Renal pelvis (tissue), 12 donors: ENCODE measurements around the gene UBQLNL. TPM values are rescaled to one million over a fixed set of nuclear protein-coding genes. Genes with fewer than 3 reads are reported as not detected.

ENCODE experiments used
- DNase-seq: peaks from one replicate; pipeline ENCODE4 v3.0.0-alpha.2; 2013
- long read RNA-seq, 16 experiments: transcript quantifications; one replicate each; lab custom pipeline, GENCODE V29; 2026
- polyA plus RNA-seq, 3 donors: library from polyadenylated mRNA; unstranded; fragments of 120-200 nt; gene quantifications; one replicate each; pipeline ENCODE4 v1.2.1, GENCODE V29; 2013; ENCODE audit not compliant: insufficient read length in 3 of 3

The UBQLNL gene, protein sequence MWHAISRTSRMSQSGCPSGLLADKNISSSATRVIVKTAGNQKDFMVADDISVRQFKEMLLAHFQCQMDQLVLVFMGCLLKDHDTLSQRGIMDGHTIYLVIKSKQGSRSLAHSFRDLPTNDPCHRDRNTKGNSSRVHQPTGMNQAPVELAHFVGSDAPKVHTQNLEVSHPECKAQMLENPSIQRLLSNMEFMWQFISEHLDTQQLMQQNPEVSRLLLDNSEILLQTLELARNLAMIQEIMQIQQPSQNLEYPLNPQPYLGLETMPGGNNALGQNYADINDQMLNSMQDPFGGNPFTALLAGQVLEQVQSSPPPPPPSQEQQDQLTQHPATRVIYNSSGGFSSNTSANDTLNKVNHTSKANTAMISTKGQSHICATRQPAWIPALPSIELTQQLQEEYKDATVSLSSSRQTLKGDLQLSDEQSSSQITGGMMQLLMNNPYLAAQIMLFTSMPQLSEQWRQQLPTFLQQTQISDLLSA
- 1 to 10 TPM in 2 of 3 donors, under 1 TPM in 1; 0.51 to 1.2 (median 1.1) TPM for polyA plus RNA-seq
- long read RNA-seq, donor 1, result 0 reads
- long read RNA-seq, donor 2, partial matches to known transcripts, result 0 of 1 reads
- long read RNA-seq, donor 2, other reads (novel, unspliced or antisense), result 0 of 1 reads
- long read RNA-seq, donor 3, result 0 reads
- long read RNA-seq, donor 4, result 0 reads
- long read RNA-seq, donor 5, result 0 reads
- long read RNA-seq, donor 6, result 0 reads
- long read RNA-seq, donor 7, result 0 reads
- long read RNA-seq, donor 8, result 0 reads
- long read RNA-seq, donor 9, partial matches to known transcripts, result 0 of 1 reads
- long read RNA-seq, donor 9, other reads (novel, unspliced or antisense), result 0 of 1 reads
- long read RNA-seq, donor 10, partial matches to known transcripts, result 0 of 1 reads
- long read RNA-seq, donor 10, other reads (novel, unspliced or antisense), result 0 of 1 reads
- long read RNA-seq, donor 11, partial matches to known transcripts, result 0 of 1 reads
- long read RNA-seq, donor 11, other reads (novel, unspliced or antisense), result 0 of 1 reads
- long read RNA-seq, donor 12, partial matches to known transcripts, result 0 of 2 reads
- long read RNA-seq, donor 12, other reads (novel, unspliced or antisense), result 0 of 2 reads
- long read RNA-seq, donor 13, result 0 reads
- long read RNA-seq, donor 14, result 0 reads
- long read RNA-seq, donor 15, result 0 reads
- long read RNA-seq, donor 16, partial matches to known transcripts, result 0 of 1 reads
- long read RNA-seq, donor 16, other reads (novel, unspliced or antisense), result 0 of 1 reads

- DNase-seq, result no peak
These were observed at the start of gene UBQLNL for GRCh38 chr11:5516599-5516998. TSS of gene UBQLNL (minus strand) at chr11:5516699. CDS start at chr11:5516441, 258 bp downstream.

DNA sequence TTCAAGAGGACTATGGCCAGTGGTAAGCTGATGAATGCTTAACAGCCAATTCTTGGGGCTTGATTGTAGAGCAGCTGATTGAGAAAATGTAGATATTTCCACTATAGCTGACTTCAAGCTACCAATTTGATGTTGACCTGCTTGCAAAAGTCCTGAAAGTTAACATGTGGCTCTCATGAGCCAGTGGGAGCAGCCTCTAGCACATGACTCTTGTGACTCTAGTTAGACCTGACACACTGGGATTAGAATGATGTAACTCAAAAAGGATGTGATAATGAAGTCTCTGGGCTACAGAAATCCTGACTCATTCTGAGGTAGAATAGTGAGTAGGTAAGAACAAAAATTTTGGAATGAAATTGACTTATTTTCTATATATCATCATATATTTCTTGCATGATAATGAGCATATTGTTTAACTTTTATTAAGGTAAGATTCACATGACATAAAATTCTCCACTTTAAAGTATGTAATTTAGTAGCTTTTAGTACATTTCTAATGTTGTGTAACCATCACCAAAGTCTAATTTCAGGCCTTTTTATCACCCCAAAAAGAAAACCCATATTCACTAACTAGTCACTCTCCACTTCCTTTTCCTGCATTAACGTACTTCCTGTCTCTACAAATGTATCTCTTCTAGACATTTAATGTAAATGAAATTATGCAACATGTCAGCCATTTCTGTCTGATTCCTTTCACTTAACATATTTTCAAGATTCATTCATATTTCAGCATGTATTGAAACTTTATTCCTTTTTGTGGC, 47.9 kb upstream of the UBQLNL start:
- no peak for DNase-seq

DNA sequence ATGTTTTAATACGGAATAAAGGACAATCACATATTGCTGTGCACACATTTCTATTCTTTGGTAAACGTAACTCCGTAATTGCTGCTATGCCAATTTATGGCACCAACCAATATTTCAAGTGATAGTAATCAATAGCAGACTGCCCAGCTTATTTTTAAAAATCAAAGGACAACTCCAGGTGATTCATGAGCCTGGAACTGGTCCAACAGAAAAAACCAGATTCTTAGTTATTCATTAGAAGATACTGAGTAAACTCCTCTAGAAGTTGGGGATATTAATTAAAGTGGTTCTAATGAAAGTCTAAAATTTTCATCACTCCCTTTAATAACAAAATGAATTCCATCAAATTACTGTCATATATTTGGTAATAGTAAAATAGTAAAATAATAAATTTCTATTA, 41.3 kb upstream of the UBQLNL start:
- no peak for DNase-seq

- DNase-seq, result no peak
These were observed 40.2 kb upstream of the UBQLNL start for GRCh38 chr11:5556596-5557188.

- DNase-seq, result no peak
These were observed 36.8 kb upstream of the UBQLNL start for GRCh38 chr11:5553343-5553742.

- DNase-seq, result no peak
These were observed 34.1 kb upstream of the UBQLNL start for GRCh38 chr11:5550440-5551095.

GRCh38 chr11:5548440-5548839, 31.9 kb upstream of the UBQLNL start, which contains the start of gene OR52H1:
TSS of gene OR52H1 (minus strand) at chr11:5548540. CDS start at chr11:5545505, 3,035 bp downstream.
- DNase-seq, result no peak

DNA sequence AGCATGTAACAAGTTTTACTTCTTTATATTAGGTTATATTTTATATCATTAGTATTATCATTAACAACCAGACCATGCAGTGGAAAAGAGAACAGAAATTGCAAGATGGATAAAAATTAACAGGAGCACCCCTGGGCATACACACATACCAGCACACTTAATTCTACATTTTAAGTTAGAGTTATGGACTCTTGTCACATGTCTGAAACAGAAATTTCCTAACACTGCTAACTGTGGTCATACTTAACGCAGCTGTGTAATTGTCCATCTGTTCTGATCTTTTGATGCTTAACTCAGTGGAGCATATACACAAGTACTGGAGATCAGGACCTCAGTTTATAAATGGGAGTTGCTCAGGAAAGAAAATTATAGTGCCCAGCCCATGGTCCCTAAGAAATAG, 31.5 kb upstream of the UBQLNL start:
- no peak for DNase-seq

DNA sequence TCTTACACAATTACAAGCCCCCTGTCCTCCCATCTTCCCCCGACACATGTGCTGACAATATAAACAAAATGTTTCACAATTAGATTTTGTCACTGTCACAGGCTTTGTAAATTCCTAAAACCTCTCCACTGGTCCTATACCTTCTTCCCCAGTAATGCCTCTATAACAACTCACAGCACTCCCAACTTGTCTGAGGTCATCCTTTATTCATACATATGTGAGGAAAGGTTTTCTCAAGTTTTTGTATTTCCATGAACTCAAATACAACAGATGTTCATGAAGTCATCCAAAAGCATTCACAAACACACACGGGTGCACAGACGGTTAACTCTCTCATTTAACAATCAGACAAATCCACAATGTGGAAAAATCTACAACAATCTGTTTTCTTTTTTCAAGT, 30.0 kb upstream of the UBQLNL start:
- DNase-seq, result no peak

GRCh38 chr11:5541427-5541826, 24.9 kb upstream of the UBQLNL start:
- no peak for DNase-seq

DNA sequence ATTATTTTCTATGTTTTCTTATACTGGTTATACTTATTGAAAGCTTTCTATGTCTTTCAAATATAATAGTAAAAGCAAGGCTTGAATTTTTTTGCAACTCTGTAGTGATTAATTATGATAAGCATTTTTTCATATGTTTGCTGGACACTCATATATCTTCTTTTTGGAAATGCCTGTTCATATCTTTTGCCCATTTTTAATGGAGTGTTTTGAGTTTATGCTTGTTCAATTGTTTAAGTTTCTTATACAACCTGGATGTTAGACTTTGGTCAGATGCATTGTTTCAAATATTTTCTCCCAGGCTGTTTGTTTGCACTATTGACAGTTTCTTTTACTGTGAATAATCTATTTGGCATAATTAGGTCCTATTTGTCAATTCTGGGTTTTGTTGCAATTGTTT, 20.0 kb upstream of the UBQLNL start:
- DNase-seq, result no peak

DNA sequence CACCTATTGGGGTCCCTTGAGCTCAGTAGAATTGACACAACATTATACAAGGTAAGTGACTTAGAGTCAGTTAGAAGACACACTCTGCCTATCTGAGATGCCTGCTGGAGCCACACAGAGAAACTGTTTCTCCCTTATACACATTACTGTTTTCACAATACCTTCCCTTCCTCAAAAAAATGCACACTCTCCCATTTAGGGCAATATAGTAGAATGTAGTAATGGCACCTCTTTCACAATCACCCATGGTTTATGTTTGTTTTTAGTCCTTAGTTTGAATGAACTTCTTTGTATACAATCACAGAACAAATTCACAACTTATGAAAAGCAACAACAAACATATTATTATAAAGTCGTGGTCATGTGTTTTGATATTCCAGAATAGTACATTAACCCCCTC, 17.5 kb upstream of the UBQLNL start:
- no peak for DNase-seq

- DNase-seq, result no peak
These were observed 14.7 kb upstream of the UBQLNL start for GRCh38 chr11:5531053-5531831.

- no peak for DNase-seq
These were observed 12.0 kb upstream of the UBQLNL start for GRCh38 chr11:5528495-5528894.

DNA sequence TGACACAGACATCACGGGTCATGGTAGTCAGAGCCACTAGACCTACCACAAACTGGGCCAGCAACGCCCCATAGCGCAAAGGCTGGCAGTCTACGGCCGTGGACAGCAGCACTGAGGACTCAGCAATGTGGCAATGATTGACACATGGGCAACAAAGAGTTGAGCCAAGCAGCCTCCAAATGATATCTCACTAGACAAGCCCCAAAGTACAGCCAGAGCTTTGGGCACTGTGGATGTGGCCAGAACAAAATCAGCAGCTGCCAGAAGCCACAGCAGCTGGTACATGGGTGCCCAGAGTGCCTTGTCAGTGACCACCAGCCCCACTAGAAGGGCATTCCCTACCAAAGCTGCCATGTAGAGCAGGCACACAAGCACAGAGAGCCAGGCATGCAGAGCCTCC, 11.2 kb upstream of the UBQLNL start:
- DNase-seq, result no peak

- no peak for DNase-seq
These were observed 8.3 kb upstream of the UBQLNL start for GRCh38 chr11:5524756-5525155.

DNA sequence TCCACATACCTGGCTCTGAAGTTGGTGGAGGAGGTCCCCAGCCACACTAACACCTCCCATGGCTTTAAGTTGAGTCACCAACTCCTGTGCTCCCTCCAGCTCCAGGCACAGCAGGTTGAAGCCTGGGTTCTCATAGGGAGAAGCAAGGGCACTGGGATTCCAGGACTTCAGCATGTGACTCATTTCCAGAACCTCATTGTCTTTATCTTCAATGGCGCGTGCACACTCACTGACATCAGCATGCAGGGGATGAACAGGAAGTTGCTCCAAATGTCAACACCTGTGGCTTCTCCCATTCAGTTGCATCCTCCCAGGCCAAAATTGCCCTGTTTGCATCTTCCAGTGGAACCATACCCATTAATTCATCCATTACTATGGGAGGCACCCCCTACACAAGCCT, 5.8 kb upstream of the UBQLNL start:
- DNase-seq, result no peak

DNA sequence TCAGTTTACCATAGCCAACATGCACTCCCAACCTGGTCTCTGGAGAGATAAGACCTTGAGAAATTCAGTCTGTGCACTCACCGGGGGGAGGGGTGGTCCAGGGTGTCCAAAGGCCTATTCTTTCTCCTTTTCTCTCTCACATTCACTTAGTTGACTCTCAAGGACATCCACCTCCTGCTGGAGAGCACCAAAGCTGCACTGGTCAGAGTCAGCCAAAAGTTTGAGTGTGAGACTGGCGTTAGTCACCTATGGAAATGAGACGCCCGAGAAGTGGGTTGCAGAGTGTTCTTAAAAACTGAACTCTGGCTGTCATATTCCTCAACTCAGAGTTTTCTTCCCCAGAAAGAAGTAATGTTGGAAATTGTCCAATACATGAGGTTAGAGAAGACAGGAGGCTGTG, 5.0 kb upstream of the UBQLNL start:
- no peak for DNase-seq

DNA sequence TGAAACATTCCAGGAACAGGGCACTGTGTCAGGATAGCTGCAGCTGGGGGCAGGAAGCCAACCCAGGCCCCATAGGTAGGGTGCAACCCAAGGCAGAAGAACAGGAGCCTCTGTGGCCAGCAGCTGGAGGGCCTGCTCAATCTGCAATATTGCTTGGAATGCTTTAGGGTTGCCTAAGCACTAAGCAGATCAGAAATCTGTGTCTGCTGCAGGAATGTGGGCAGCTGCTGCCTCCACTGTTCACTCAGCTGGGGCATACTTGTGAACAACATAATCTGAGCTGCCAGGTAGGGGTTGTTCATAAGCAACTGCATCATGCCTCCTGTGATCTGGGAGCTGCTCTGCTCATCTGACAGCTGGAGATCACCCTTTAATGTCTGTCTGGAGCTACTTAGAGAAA, 1.7 kb downstream of the UBQLNL start:
- no peak for DNase-seq

DNA sequence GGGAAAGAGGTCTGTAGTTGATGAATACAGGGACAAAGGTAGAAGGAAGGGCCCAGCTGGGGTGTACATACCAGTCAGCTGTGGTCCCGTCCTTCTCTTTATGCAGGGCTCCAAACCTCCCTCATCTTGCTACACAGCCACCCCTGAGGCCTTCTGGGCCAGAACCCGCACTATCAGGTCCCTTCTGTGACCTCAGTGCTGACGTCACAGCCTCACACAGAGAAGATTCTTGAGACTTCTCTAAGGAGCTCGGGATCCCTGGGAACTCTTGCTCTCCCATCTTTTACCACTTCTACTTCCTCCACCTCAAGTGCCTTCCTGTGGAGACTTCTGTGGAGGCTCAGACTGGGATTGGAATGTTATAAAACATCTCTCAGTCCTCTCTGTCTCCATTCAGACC, 6.7 kb downstream of the UBQLNL start, which contains the start of gene UBQLN3:
Gene UBQLN3 (minus strand): TSS at position 155 of the 400 bp plus-strand sequence. CDS start 399 bp downstream, outside the sequence.
- no peak for DNase-seq
